ENCODE data around the gene MTHFD1. TPM values are rescaled to one million over a fixed set of nuclear protein-coding genes. Genes with fewer than 3 reads are reported as not detected.
A peak's percentile ranks its signal among the peaks of the same experiment; 100 is the strongest.

MTHFD1 gene
- total and polyA plus RNA-seq, 2 donors from 2014 or later = 73.0 to 76.1 TPM

DNA sequence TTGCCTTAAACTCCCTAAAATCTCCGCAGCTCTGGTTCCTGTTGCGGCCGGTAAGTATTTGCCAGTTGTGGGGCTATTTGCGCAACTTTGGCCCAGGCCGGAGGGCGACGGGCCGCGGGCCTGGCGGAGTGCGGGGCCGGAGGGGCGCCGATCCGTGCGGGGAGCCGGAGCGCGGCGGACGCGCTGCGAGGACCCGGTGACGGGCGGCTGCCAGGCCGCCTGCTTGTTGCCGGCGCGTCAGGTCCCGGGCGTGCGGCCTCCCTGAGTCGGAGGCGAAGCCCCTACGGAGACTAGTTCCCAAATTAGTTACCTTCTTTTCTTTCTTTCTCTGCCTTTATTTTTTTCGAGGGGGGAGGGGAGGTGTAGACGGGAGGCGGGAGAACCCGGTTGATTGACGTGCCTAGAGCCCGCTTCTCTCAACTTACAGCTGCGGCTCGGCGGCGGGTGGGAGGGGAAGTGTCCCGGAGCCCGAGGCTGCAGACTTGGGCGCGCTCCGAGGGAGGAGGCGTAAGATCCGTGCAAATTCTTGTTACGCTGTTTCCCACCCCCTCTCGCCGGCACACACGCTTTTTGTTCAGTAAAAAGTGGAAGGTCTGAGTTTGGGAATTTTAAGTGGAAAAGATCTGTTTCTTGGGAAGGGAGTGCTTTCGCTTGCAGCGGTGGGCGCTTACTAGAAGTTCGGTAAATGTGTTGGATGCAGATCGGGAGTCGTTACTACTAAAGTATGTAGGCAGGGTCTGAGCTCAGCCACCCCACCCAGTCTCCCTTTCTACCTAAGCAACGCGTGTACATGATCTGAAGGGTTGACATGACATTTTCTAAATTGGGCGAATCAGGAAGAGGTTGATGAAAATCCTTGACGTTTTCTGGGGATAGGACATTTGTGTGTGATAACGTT, 117.0 kb downstream of the MTHFD1 start:
- DNase-seq = peak; percentile 91 to 97 (median 96)
- Histone ChIP-seq H3K27me3 (ENCODE audit: control insufficient read depth, insufficient read depth, low read length) (no peaks in the 10 kb centered on the region), H3K4me1 (ENCODE audit: control insufficient read depth in 2 of 3, insufficient read depth in 2 of 3, low read depth in 1 of 3, low read length in 3 of 3) (peaks cover 2 to 21% (median 13%) of the 10 kb centered on the region in 3 donors), H3K9ac (ENCODE audit: low read length in 3 of 3) (peak overlapping the region; percentile 76 to 83 (median 80)), H3K9me3 (ENCODE audit: control insufficient read depth in 2 of 3, insufficient read depth in 1 of 3, low read length in 3 of 3) (no peaks in the 10 kb centered on the region), H3K4me3 (ENCODE audit: low read length in 3 of 3) (peak overlapping the region; percentile 83 to 84 (median 84)), H3K27ac (ENCODE audit: low read depth in 2 of 2, low read length in 2 of 2) (peak overlapping the region; percentile 98 to 100), H3K36me3 (ENCODE audit: control insufficient read depth in 2 of 3, insufficient read depth in 3 of 3, low read length in 3 of 3) (no peaks in the 10 kb centered on the region)
- intact Hi-C loops (cut with DNase I) = no loop called here
- no peak for FAIRE-seq
- TF ChIP-seq, protein P1, sequence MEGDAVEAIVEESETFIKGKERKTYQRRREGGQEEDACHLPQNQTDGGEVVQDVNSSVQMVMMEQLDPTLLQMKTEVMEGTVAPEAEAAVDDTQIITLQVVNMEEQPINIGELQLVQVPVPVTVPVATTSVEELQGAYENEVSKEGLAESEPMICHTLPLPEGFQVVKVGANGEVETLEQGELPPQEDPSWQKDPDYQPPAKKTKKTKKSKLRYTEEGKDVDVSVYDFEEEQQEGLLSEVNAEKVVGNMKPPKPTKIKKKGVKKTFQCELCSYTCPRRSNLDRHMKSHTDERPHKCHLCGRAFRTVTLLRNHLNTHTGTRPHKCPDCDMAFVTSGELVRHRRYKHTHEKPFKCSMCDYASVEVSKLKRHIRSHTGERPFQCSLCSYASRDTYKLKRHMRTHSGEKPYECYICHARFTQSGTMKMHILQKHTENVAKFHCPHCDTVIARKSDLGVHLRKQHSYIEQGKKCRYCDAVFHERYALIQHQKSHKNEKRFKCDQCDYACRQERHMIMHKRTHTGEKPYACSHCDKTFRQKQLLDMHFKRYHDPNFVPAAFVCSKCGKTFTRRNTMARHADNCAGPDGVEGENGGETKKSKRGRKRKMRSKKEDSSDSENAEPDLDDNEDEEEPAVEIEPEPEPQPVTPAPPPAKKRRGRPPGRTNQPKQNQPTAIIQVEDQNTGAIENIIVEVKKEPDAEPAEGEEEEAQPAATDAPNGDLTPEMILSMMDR (IDR thresholded peaks at IDR 0.05; ENCODE audit: borderline replicate concordance, extremely low read depth, insufficient read depth) = no peak

GRCh38 chr14:64506721-64507120, 118.6 kb downstream of the MTHFD1 start:
- FAIRE-seq = no peak
- intact Hi-C loops (cut with DNase I) = no loop called here

GRCh38 chr14:64507376-64508156, 119.4 kb downstream of the MTHFD1 start:
- FAIRE-seq (no peak), DNase-seq (no peak)
- Histone ChIP-seq H3K4me1 (ENCODE audit: control insufficient read depth in 2 of 3, insufficient read depth in 2 of 3, low read depth in 1 of 3, low read length in 3 of 3) (peaks cover 0 to 12% (median 9%) of the 10 kb centered on the region in 3 donors), H3K27me3 (ENCODE audit: control insufficient read depth, insufficient read depth, low read length) (no peaks in the 10 kb centered on the region), H3K27ac (ENCODE audit: low read depth in 2 of 2, low read length in 2 of 2) (no peak overlapping the region), H3K9ac (ENCODE audit: low read length in 3 of 3) (no peak overlapping the region), H3K9me3 (ENCODE audit: control insufficient read depth in 2 of 3, insufficient read depth in 1 of 3, low read length in 3 of 3) (no peaks in the 10 kb centered on the region), H3K4me3 (ENCODE audit: low read length in 3 of 3) (no peak overlapping the region), H3K36me3 (ENCODE audit: control insufficient read depth in 2 of 3, insufficient read depth in 3 of 3, low read length in 3 of 3) (no peaks in the 10 kb centered on the region)
- TF ChIP-seq, protein P1 (IDR thresholded peaks at IDR 0.05; ENCODE audit: borderline replicate concordance, extremely low read depth, insufficient read depth) = no peak
- intact Hi-C loops (cut with DNase I) = no loop called here

More at GRCh38 chr14:64506721-64507120, 118.6 kb downstream of the MTHFD1 start:
- DNase-seq = no peak
- H3K9ac ChIP-seq (ENCODE audit: low read length in 3 of 3) = no peak overlapping the region
- H3K36me3 ChIP-seq (ENCODE audit: control insufficient read depth in 2 of 3, insufficient read depth in 3 of 3, low read length in 3 of 3) = no peaks in the 10 kb centered on the region
- no peak overlapping the region for H3K27ac ChIP-seq (ENCODE audit: low read depth in 2 of 2, low read length in 2 of 2)
- TF ChIP-seq, protein P1 (IDR thresholded peaks at IDR 0.05; ENCODE audit: borderline replicate concordance, extremely low read depth, insufficient read depth) = no peak
- H3K4me1 ChIP-seq (ENCODE audit: control insufficient read depth in 2 of 3, insufficient read depth in 2 of 3, low read depth in 1 of 3, low read length in 3 of 3) = peaks cover 2 to 20% (median 16%) of the 10 kb centered on the region in 3 donors
- H3K27me3 ChIP-seq (ENCODE audit: control insufficient read depth, insufficient read depth, low read length) = no peaks in the 10 kb centered on the region
- H3K4me3 ChIP-seq (ENCODE audit: low read length in 3 of 3) = peak overlapping the region in 1 of 3 donors; percentile 9
- no peaks in the 10 kb centered on the region for H3K9me3 ChIP-seq (ENCODE audit: control insufficient read depth in 2 of 3, insufficient read depth in 1 of 3, low read length in 3 of 3)
